Rectal smooth muscle tissue (tissue), 1 donor: ENCODE data around the gene PPP2R3B.

Source experiments
- H3K27ac ChIP-seq: one replicate; pipeline ENCODE4 v1.7.0; 2013; ENCODE audit warnings: low read depth, low read length, inconsistent platforms
- H3K27me3 ChIP-seq: one replicate; pipeline ENCODE4 v1.7.0; 2013; ENCODE audit warnings: low read length; ENCODE audit not compliant: control insufficient read depth, insufficient read depth
- H3K36me3 ChIP-seq: one replicate; pipeline ENCODE4 v1.7.0; 2013; ENCODE audit warnings: low read length; ENCODE audit not compliant: control insufficient read depth, insufficient read depth
- H3K4me1 ChIP-seq: one replicate; pipeline ENCODE4 v1.7.0; 2013; ENCODE audit warnings: low read length; ENCODE audit not compliant: control insufficient read depth, insufficient read depth
- H3K4me3 ChIP-seq: one replicate; pipeline ENCODE4 v1.7.0; 2013; ENCODE audit warnings: low read length
- H3K9ac ChIP-seq: one replicate; pipeline ENCODE4 v1.7.0; 2013; ENCODE audit warnings: low read length

Gene PPP2R3B

GRCh38 chrX:323721-324628, 62.7 kb downstream of the PPP2R3B start:
- no peaks in the 10 kb centered on the region for H3K36me3 ChIP-seq
- no peak overlapping the region for H3K4me3 ChIP-seq
- no peaks in the 10 kb centered on the region for H3K27me3 ChIP-seq
- H3K27ac ChIP-seq = no peak overlapping the region
- no peak overlapping the region for H3K9ac ChIP-seq
- peaks cover 3% of the 10 kb centered on the region for H3K4me1 ChIP-seq

GRCh38 chrX:320126-320783, 66.5 kb downstream of the PPP2R3B start:
- Histone ChIP-seq H3K9ac (peak overlapping the region; percentile 93), H3K4me1 (peaks cover 3% of the 10 kb centered on the region), H3K4me3 (peak overlapping the region; percentile 82), H3K27me3 (no peaks in the 10 kb centered on the region), H3K27ac (no peak overlapping the region), H3K36me3 (peaks cover 5% of the 10 kb centered on the region)

GRCh38 chrX:319579-320125, 67.1 kb downstream of the PPP2R3B start:
- Histone ChIP-seq H3K4me1 (peaks cover 3% of the 10 kb centered on the region), H3K27me3 (no peaks in the 10 kb centered on the region), H3K36me3 (peaks cover 5% of the 10 kb centered on the region), H3K9ac (peak overlapping the region; percentile 93), H3K4me3 (peak overlapping the region; percentile 82), H3K27ac (no peak overlapping the region)

- Histone ChIP-seq H3K4me1 (peaks cover 3% of the 10 kb centered on the region), H3K9ac (peak within 1 kb of the TSS; percentile 93), H3K27ac (peak within 1 kb of the TSS; percentile 89), H3K4me3 (peak within 1 kb of the TSS; percentile 83), H3K36me3 (peaks cover 5% of the 10 kb centered on the region), H3K27me3 (no peaks in the 10 kb centered on the region)
Measured at GRCh38 chrX:318739-319578, 67.7 kb downstream of the PPP2R3B start, which contains the start of gene GTPBP6. GTPBP6 (minus strand) TSS chrX:318796; CDS start chrX:318787, 9 bp downstream.

GRCh38 chrX:318068-318738, 68.5 kb downstream of the PPP2R3B start:
- H3K27ac ChIP-seq = peak overlapping the region; percentile 89
- peaks cover 9% of the 10 kb centered on the region for H3K36me3 ChIP-seq
- H3K4me3 ChIP-seq = peak overlapping the region; percentile 83
- H3K9ac ChIP-seq = peak overlapping the region; percentile 62
- H3K27me3 ChIP-seq = no peaks in the 10 kb centered on the region
- H3K4me1 ChIP-seq = peaks cover 3% of the 10 kb centered on the region

GRCh38 chrX:317424-318067, 69.2 kb downstream of the PPP2R3B start:
- Histone ChIP-seq H3K27me3 (no peaks in the 10 kb centered on the region), H3K4me3 (peak overlapping the region; percentile 83), H3K27ac (no peak overlapping the region)

GRCh38 chrX:316351-317325, 70.1 kb downstream of the PPP2R3B start:
- peaks cover 3% of the 10 kb centered on the region for H3K4me1 ChIP-seq
- H3K27ac ChIP-seq = no peak overlapping the region
- peaks cover 19% of the 10 kb centered on the region for H3K36me3 ChIP-seq
- no peak overlapping the region for H3K4me3 ChIP-seq
- H3K9ac ChIP-seq = no peak overlapping the region
- H3K27me3 ChIP-seq = no peaks in the 10 kb centered on the region

More at GRCh38 chrX:317424-318067, 69.2 kb downstream of the PPP2R3B start:
- H3K4me1 ChIP-seq = peaks cover 3% of the 10 kb centered on the region
- H3K9ac ChIP-seq = no peak overlapping the region
- peaks cover 10% of the 10 kb centered on the region for H3K36me3 ChIP-seq

- Histone ChIP-seq H3K36me3 (peaks cover 25% of the 10 kb centered on the region), H3K27ac (no peak overlapping the region), H3K9ac (no peak overlapping the region), H3K27me3 (no peaks in the 10 kb centered on the region), H3K4me1 (no peaks in the 10 kb centered on the region), H3K4me3 (no peak overlapping the region)
Measured at GRCh38 chrX:314781-315595, 71.7 kb downstream of the PPP2R3B start.

GRCh38 chrX:314049-314448, 72.7 kb downstream of the PPP2R3B start:
- Histone ChIP-seq H3K36me3 (peaks cover 30% of the 10 kb centered on the region), H3K27ac (no peak overlapping the region), H3K4me3 (no peak overlapping the region), H3K4me1 (no peaks in the 10 kb centered on the region), H3K9ac (no peak overlapping the region), H3K27me3 (no peaks in the 10 kb centered on the region)

GRCh38 chrX:313546-313945, 73.2 kb downstream of the PPP2R3B start:
- no peak overlapping the region for H3K4me3 ChIP-seq
- H3K4me1 ChIP-seq = no peaks in the 10 kb centered on the region
- H3K27me3 ChIP-seq = no peaks in the 10 kb centered on the region
- H3K36me3 ChIP-seq = peaks cover 33% of the 10 kb centered on the region
- H3K27ac ChIP-seq = no peak overlapping the region
- no peak overlapping the region for H3K9ac ChIP-seq
